ENCODE results near the gene USP9Y.
"Not testable (repeated sequence)": the region's sequence is repeated elsewhere in the genome, so short reads cannot be mapped to it uniquely, and the experiment has no call there.

USP9Y gene, protein sequence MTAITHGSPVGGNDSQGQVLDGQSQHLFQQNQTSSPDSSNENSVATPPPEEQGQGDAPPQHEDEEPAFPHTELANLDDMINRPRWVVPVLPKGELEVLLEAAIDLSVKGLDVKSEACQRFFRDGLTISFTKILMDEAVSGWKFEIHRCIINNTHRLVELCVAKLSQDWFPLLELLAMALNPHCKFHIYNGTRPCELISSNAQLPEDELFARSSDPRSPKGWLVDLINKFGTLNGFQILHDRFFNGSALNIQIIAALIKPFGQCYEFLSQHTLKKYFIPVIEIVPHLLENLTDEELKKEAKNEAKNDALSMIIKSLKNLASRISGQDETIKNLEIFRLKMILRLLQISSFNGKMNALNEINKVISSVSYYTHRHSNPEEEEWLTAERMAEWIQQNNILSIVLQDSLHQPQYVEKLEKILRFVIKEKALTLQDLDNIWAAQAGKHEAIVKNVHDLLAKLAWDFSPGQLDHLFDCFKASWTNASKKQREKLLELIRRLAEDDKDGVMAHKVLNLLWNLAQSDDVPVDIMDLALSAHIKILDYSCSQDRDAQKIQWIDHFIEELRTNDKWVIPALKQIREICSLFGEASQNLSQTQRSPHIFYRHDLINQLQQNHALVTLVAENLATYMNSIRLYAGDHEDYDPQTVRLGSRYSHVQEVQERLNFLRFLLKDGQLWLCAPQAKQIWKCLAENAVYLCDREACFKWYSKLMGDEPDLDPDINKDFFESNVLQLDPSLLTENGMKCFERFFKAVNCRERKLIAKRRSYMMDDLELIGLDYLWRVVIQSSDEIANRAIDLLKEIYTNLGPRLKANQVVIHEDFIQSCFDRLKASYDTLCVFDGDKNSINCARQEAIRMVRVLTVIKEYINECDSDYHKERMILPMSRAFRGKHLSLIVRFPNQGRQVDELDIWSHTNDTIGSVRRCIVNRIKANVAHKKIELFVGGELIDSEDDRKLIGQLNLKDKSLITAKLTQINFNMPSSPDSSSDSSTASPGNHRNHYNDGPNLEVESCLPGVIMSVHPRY (N-terminal part only)

DNA sequence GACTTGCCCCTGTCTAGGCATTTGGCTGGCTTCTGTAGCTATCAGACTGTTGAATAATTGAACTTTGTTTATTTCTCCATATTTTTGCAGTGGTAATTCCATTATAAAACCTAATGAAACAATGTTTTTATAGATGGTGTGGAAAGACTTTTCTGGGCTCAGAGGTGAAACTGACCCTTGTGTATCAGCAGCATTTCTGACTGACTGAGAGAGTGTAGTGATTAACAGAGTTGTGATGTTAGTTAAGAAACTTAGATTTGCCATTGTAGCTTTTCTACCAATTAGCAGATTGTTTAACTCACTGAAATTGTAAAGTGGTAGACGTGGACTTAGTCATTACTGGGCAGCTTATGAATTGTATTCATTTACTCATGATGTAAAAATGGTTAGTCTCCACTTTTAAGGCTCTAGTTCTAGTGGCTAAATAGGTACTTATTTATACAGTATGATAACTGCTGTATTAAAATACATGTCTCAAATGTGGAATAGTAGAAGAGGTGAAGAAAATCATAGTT lies at the start of gene USP9Y:
Gene USP9Y (plus strand): TSS at position 51 of the 515 bp plus-strand sequence. CDS start 8,217 bp downstream, outside the sequence.
- no peak for DNase-seq (ENCODE audit: low read depth)

DNA sequence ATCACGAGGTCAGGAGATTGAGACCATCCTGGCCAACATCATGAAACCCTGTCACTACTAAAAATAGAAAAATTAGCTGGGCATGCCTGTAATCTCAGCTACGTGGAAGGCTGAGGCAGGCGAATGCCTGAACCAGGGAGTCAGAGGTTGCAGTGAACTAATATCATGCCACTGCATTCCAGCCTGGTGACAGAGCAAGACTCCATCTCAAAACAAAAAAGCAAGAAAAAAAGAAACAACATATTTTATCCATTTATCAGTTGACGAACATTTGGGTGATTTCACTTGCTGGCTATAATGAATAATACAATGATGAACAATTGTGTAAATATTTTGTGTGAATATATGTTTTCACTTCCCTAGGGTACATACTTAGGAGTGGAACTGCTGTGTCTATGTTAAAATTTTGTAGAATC lies 49.4 kb upstream of the USP9Y start:
- no peak for DNase-seq (ENCODE audit: low read depth)

DNA sequence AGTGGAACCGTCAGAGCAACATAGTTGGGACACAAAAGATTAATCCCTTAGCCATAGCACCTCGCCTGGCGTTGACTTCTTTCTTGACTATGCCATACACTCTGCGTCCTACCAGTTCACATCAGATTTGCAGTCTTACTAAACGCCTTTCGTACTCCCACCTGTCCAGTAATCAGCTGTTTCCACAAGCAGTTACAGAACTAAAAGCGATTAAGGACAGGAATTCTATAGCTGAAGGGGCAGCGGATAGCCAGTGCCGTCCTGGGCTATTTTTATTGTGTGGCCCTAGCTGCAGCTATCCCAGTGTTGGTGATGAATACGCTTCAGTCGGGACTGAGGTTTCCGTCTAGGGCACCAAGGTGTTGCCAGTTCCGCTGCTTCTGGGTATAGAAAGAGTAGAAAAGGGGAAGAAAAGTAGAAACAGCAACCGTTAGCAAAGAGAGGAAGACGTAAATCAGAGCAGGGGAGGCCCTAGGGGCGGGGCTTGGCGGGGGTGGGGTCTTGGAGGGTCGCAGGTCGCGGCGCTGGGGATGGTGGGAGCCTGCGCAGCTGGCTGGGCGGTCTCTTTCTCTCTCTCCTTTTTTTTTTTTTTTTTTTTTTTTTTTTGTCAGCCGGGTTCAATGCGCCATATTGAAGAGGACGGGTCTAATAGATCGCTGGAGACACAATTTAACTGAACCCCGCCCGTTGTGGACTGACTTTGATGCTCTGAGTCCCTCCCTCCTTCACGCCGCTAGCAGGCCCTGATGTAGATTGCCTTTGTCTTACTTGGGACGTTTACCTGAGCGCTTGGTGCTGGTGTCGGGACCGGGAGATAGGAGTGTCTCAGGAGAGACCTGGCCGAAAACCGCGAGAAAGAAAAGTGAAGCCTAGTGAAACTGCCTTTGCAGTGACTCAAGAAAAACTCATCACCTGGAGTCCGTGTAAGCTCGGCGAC lies 39.0 kb upstream of the USP9Y start:
- DNase-seq (ENCODE audit: low read depth) = no peak

DNA sequence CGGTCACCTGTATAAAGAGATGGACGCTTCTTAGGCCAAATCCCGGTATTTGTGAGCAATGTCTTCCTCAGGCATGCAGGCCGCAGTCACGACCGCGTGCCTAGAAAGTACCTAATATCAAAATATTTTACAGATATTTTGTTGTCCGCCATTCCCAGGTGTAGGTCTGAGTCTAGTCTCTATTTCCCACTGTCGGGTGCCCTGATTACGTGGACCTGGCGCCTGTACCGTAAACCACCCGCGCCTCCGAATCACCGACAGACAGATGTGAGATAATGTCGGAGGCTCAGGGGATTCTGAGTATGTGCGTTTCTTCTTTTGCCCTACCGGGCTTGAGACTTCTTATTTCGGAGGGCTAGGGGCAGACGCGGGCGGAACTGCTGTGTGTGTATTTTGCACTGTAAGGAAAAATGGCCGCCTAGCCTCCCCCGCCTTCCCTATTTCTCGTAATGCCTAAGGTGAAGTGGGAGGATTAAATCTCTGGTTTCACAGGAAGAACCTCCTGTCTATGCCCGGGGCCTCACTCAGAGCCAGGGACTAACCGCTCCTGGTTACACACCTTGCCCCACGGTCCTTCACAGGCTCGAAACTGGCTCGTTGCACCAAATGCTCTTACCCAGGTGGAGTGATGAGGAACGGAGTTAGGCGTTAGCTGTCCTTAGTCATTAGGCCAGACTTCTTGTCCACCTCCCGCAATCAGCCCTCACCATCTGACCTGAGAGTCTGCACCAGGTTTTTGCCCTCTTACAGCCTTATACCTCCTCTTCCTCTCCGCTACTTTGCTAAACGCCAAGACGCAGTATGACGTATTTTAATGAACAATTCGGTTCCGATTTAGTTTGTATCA lies 38.1 kb upstream of the USP9Y start:
- no peak for DNase-seq (ENCODE audit: low read depth)

DNA sequence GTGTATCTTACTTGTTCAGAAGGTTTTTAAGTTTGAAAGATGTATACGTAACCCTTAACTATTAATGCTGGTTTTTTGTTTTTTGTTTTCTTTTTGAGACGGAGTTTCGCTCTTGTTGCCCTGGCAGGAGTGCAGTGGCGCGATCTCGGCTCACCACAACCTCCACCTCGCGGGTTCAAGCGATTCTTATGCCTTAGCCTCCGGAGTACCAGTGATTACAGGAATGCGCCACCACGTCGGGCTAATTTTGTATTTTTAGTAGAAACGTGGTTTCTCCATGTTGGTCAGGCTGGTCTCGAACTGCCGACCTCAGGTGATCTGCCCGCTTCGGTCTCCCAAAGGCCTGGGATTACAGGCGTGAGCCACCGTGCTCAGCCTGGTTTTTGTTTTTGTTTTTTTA lies 37.2 kb upstream of the USP9Y start:
- not testable (repeated sequence) for DNase-seq (ENCODE audit: low read depth)

DNA sequence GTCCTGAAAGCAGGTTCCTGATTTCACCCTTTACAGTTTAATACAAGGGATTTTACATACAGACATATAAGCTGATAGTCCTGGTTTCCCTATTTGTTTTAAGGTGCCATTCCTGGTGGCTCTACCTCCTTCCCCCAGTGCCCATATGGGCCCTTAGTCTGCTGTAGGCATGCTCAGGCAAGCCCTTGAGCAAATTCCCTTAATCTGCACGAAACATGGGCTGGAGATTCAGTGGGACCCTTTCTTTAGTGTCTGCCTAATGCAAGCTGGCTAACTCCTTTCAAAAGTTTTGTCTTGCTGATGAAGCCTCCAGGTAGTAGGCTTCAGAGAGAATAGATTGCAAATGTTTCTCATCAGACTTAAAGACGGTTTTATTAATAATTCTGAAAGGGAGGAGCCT lies 22.9 kb upstream of the USP9Y start:
- DNase-seq (ENCODE audit: low read depth) = no peak

DNA sequence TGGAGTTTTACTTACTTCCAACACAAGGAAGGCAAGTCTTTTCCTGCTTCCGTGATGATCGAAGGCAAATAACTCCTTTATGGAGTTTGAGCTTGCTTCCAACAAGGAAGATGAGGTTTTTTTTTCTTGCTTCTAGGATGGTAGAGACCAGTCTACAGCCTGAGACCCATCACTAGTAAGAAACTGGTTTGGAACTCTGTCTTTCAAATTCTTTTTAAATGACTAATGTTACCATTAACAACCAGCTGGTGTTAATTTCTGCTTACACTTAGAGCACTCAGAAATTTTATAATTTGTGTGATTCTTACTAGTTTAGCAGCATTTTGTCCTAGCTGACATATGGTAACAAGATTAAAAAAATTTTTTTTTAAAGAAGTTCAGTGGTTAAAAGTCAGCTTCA lies 19.5 kb upstream of the USP9Y start:
- DNase-seq (ENCODE audit: low read depth) = no peak

DNA sequence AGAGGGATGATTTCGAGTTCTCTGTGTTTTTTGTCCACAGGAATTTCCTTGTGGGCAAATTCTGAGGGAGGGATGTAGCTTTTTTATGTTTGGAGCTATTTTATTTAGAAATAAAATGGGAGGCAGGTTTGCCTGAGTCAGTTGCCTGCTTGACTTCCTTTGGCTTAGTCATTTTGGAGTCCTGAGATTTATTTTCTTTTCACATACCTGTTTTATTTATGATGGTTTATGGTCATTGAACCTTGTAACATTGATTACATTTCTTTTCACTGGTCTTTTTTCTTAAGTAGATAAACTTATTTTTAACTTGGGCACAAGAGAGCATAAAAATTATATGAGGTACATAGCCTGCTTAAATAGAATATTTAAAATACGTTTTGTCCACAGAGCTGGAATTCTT lies 12.7 kb upstream of the USP9Y start:
- DNase-seq (ENCODE audit: low read depth) = no peak

DNA sequence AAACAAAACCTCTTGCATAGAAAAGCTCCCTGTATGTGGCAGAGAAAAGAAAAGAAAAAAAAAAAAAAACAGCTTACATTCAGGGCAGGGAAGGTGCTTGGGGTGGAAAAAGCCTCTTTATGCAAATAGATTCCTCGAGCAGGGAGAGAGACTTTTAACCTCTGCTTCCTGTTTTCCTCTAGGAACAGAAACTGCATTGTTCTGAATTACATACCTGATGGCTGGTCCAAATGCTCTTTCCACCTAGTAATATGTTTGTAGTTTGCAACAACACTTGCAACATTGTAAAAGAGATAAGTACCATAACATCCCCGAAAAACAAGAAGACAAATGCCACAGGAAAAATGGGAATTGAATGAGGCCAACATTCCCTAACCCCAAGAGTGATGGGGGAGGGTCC lies 944 bp upstream of the USP9Y start:
- DNase-seq (ENCODE audit: low read depth) = no peak

DNA sequence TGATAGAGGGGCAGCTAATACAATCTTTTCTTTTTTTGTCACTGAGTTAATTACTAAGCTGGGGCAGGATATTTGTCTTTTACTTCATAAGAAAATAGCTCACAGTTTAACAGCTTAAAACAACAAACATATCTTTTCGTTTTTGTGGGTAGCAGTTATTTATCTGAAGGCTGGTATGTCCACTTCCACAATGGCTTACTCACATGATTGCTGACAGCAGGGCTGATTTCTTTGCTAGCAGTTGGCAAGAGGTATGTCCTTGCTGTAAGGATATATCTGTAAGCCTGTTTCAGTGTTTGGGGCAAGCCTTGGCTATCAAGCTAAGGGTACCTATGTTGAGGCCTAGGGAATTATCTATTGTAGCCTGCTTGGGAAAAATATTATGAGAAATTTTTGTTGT lies 1.1 kb downstream of the USP9Y start:
- no peak for DNase-seq (ENCODE audit: low read depth)

DNA sequence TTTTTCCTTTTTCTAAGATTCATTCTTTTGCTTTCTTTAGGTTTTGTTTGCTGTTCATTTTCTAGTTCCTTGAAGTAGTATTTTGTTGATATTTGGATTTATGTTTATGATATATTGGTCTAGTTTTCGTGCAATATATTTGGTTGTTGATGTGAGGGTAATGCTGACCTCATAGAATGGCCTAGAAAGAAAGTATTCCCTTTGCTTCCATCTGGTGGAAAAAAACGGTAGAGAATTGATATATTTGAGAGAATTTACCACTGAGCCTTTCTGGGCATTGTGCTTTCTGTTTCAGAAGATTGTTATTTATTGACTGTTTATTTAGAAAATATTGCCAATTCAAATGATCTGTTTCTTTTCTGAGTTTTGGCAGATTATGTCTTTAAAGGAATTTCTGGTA lies 9.4 kb downstream of the USP9Y start:
- no peak for DNase-seq (ENCODE audit: low read depth)

DNA sequence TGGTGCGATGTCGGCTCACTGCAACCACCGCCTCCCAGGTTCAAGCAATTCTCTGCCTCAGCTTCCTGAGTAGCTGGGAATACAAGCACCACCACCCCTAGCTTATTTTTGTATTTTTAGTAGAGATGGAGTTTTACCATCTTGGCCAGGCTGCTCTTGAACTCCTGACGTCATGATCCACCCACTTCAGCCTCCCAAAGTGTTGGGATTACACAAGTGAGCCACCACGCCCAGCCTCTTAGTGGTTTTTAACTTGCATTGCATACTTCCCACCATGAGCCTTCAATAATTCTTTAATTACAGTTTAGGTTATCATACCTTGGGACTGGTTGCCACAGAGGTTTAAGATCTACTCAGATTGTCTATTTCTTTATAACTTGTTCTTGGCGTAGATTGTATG lies 14.3 kb downstream of the USP9Y start:
- no peak for DNase-seq (ENCODE audit: low read depth)

DNA sequence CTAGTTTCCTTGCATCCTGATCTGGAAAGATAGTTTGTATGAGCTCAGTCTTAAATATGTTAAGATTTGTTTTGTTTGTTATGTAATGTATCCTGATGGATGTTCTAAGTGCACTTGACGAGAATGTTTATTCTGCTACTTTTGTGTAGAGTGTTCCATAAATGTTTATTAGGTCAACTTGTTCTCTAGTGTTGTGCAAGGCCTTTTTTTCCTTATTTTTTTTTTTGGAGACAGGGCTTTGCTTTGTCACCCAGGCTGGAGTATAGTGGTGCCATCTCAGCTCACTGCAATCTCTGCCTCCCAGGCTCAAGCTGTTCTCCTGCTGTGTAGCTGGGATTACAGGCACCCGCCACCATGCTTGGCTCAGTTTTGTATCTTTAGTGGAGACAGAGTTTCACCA lies 28.7 kb downstream of the USP9Y start:
- DNase-seq (ENCODE audit: low read depth) = no peak

DNA sequence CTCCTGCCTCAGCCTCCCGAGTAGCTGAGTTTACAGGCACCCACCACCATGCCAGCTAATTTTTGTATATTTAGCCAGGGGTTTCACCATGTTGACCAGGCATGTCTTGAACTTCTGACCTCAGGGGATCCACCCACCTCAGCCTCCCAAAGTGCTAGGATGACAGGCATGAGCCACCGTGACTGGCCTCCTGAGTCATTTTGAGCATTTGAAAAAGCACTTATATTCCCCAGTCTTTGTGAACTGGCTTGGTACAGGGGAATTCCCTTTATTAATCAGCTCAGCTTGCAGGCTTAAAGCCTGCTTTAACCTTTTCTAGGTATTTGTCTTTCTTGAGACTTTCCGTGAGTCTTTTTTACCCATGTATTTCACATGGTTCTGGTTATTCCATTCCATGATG lies 32.6 kb downstream of the USP9Y start:
- no peak for DNase-seq (ENCODE audit: low read depth)

DNA sequence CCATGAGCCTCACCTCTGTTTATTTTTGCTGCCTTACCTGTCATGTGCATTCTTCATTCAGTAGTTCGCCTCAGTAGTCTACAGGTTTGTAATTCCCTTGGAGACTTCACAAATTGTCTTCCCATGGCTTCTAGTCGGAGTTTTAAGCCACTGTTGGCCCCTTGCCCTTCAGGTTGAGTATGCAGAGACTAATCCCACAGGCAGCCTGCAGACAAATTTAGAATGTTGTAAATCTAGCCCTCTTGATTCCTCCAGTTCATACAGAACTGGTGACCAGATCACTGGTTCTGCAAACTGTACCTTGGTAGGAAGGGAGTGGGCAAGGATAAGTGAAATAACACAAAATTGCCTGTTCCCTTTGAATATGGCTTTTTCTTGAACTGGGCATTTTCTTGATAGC lies 33.0 kb downstream of the USP9Y start:
- DNase-seq (ENCODE audit: low read depth) = no peak

DNA sequence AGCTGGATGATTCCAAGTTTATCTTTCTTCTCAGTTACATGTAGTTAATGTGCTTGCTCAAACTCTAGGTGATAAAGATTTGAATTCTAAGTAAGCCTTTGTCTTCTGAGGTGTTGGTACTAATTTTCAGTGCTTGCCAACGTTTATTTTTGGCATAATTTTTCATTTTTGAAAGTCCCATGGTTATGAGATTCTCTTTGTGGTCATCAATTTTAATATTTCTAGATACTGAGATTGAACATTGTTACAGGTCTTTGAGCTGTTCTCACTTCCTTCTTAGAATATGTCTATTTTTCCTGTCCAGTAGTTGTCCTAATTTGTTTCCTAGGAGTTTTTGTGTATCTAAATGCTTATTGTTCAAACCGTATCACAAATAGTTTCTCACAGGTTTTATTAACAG lies 40.4 kb downstream of the USP9Y start:
- no peak for DNase-seq (ENCODE audit: low read depth)

DNA sequence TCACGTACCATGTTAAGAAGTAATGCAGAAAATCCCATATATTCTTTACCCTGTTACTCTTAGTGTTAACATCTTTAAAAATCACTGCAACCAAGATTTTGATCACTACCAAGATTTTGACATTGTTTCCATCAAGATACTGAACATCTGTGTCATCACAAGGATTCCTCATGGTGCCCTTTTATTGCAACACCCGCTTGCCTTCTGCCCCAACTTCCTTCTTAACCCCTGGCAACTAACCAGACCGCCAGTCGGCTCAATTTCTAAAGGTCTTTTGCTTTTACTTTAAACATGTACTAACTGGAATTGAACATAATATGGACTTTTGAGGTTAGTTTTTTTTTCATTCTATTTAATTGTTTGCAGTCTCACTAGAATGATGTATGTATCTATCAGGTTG lies 41.7 kb downstream of the USP9Y start:
- no peak for DNase-seq (ENCODE audit: low read depth)

DNA sequence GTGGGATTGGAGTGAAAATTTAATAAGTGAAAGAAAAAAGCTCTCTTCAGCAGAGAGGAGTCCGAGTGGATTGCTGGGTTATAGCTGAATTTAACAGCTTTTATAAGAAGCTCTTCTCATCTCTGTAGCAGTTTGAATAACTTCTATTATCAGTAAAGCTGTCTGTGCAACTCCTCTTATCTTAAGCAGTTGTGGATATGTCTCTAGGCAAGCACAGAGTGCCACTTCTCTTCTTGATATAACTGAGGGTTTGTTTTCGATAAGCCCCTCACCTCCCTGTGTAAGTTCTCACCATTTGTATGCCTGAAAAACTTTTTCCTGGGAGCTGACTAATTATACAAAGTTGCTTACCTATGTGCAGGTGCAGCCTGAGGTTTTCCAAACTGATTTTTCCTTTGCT lies 43.1 kb downstream of the USP9Y start:
- DNase-seq (ENCODE audit: low read depth) = no peak

DNA sequence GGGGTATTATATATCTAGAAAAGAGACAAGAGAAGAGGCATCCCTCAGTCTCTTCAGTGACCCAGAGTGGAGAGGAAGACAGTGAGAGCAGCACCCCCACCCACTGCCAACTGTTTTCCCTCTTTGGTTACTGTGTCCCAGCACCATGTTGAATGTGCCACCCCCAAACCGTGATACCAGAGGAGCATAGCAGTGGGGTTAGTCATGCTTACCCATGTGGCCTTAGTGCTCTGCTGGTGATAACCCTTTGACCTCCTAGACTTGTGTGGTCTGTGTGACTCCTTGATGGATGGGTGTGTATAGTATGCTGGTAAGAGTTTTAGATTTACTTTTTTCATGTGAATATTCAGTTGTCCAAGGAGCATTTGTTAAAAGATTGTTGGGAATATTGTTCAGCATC lies 48.3 kb downstream of the USP9Y start:
- no peak for DNase-seq (ENCODE audit: low read depth)

DNA sequence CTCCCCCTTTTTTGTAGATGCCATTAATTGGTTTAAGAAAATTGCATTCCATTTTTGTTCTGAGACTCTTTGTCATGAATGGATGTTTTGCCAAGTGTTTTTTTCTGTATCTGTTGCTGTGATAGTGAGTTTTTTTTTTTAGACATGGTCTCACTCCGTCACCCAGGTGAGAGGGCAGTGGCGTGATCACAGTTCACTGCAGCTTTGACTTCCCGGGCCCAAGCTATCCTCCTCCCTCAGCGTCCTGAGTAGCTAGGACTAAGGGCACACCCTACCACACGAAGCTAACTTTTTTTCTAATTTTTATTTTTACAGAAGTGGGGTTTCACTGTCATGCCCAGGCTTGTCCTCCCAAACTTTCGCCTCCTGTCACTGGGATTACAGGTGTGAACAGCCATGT lies 51.8 kb downstream of the USP9Y start:
- no peak for DNase-seq (ENCODE audit: low read depth)

DNA sequence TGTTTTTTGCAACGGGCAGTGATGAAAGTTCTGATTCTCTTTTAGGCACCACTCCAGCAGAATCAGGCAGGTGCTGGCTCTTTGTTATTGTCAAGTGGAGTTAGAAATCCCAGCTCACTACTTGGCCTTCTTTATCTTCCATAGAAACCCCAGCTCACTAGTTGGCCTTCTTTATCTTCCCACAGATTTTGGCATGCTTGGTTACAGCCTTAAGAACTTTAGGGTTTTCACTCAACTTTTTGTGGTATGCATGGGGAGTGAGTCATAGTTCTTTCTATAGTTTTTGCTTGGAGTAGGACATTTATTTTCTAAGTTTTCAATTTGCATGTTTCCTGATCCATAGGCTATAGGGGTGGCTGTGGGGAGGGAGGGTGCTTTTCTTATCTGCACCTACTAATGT lies 55.0 kb downstream of the USP9Y start:
- no peak for DNase-seq (ENCODE audit: low read depth)

Measured in fibroblast of the conjunctiva (primary cell).